GM18505 (cell line): ENCODE data around the gene CATSPERD.

Source experiments
- ATAC-seq: cut with Tn5 transposase; IDR thresholded peaks from one replicate; pipeline ENCODE4 v1.9.1; 2021; ENCODE audit not compliant: unreplicated experiment
- POLR2A ChIP-seq: IDR thresholded peaks from 4 replicates; pipeline ENCODE4 v1.6.1; 2011; ENCODE audit warnings: borderline replicate concordance; ENCODE audit not compliant: insufficient read depth, insufficient read length; ENCODE audit errors: extremely low read depth

Gene CATSPERD

DNA sequence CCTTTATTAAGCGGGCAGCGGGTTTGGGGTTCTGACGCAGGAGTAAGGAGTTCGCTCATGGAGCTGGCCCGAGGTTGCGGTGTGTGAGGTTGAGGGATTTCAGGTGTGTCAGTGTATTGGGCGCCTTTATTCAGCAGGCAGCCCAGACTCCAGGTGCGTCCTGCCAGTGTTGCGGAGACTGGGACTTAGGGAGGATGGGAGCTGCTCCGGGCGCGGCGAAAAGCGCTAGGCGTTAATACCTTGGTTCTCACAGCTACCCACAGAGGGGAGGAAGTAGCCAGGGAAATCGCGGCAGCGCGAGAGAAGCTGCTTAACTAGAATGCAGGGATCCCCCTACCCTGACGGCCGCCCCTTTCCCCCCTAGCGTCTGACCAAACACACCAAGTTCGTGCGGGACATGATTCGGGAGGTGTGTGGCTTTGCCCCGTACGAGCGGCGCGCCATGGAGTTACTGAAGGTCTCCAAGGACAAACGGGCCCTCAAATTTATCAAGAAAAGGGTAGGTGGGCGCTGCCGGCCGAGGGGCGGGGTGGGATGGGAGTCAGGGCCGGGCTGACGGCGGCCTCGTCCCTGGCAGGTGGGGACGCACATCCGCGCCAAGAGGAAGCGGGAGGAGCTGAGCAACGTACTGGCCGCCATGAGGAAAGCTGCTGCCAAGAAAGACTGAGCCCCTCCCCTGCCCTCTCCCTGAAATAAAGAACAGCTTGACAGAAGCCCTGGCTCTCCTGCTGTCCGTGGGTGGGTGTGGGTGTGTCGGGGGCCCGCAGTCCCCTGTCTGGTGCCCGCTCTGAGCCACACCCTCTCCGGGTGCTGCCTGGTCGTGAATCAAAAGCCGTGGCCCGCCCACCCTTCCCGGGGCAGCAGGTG lies 29.2 kb upstream of the CATSPERD start:
- peak; percentile 36 for TF ChIP-seq POLR2A
- ATAC-seq = no peak

DNA sequence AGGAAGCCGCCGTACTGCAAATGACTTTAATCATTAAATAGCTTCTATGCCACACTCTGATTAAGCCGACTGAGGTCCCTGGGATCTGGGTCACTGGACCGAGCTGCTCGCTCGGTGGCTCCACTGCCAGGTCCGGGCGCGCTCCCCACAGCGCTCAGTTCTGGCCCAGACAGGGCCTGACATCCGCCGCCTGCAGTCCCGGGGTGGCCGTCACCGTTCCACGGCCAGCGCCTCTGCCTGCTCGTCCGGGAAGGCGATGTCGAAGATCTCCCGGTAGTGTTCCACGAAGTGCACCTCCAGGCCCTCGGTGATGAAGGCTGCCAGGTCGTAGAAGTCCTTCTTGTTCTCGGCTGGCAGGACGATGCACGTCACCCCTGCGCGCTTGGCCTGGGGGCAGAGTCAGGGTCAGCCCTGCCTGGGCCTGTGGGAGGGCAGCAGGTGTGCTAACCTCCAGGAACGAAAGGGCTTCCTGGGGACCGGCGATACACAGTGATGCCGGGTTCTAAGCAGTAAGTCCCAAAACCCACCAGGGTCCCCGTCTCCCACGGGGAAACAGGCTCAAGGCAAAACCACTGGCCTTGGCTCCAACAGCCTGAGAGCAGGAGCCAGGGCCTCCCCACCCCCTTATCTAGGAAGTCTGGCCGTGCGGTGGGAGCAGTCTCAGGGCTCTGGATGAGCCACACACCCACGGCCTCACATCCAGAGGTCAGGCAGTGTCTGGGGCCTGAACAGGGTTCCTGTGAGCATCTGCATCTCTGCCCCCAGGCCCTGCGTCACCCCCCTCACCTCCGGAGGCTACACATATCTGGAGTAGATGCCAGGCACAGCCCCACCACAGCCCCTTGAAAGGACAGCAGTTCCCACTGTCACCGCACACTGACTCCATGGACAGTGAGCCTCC lies 28.4 kb upstream of the CATSPERD start:
- ATAC-seq = no peak
- TF ChIP-seq POLR2A = peak; percentile 40

DNA sequence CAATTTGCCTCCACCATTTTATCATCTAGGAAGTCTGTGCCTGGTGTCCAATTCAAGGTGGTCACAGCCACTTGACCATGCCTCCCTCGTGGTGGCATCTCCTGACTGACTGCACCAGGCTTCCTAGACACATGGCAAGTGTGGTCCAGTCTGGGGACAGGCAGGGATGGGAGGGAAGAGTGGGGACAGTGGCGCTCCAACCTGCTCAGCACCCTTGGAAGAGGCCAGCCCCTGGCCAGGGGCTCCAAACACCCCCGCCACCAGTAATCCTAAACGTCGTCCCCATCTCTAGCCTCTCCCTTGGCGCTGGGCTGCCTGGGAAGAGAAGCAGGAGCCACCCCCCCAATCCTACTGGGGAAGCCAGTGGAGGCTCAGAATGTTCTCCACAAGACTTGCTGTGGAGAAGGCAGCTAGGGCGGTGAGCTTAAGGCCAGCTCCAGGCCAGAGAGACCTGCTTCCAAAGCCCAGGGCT lies 27.7 kb upstream of the CATSPERD start:
- no peak for ATAC-seq
- peak; percentile 10 for TF ChIP-seq POLR2A

DNA sequence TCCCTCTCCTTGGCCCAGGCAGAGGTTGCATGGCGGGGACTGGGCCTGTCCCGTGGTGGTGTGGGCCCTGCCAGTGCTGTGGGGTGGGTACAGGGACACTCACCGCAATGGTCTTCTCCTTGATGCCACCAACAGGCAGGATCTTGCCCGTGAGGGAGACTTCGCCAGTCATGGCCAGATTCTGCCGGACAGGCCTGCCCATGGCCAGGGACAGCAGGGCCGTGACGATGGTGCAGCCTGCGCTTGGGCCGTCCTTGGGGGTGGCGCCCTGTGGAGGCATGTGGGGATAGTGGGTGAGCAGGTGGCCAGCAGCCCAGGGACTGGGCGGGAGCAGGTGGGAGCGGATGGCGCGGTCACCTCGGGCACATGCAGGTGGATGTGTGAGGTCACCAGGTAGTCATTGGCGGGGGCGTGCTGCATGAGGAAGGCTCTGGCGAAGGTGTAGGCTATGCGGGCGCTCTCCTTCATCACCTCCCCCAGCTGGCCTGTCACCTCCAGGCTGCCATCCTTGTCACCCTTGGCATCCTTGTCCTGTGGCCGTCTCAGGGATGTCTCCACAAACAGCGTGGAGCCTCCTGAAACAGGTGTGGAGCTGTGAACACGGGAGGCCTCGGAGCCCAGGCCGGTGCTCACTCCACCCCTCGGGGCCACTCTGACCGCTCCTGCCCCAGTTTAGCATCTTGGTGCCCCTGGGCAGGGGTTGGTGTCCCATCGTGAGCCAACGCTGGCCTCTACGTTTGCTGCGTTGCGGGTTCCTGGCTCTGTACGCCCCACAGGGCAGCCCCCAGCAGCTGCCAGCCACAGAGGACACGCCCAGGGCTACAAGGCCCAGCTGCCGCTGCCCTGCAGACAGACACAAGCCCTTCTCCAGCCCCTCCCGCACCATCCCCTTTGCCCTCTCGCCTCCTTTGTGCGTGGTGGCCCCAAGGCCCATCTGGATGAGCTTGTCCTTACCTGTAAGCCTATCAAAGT lies 27.0 kb upstream of the CATSPERD start:
- ATAC-seq = no peak
- no peak for TF ChIP-seq POLR2A

DNA sequence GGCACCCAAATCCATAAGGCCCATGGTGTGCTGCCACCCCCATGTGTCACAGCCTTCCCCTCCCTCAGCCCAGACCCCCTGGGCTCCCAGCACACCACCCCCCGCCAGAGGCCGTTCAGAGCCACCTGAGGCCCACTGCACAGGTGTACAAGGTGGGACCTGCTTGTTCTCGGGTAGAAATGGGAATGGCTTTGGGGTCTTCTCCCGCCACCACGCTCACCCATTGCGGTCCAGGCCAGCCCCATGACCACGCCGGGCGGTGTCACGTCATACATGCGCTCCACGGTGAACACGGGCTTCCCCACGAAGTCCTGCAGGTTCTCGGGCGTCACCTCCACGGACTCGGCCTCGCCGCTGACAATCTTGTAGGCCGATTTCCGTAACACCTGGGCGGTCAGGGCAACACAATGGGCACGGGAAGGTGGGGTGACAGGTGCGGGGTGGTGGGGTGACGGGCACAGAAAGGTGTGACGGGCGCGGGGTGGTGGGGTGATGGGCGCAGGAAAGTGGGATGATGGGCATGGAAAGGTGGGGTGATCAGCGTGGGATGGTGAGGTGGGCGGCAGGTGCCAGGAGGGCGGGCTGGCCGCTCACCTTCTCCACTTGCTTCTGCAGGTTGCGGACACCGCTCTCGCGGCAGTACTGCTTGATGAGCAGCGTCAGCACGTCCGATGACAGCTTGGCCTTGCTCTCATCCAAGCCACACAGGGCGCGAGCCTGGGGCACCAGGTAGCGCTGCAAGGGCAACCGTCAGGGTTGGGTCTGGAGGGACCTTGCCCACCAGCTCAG lies 26.1 kb upstream of the CATSPERD start:
- no peak for TF ChIP-seq POLR2A
- no peak for ATAC-seq

DNA sequence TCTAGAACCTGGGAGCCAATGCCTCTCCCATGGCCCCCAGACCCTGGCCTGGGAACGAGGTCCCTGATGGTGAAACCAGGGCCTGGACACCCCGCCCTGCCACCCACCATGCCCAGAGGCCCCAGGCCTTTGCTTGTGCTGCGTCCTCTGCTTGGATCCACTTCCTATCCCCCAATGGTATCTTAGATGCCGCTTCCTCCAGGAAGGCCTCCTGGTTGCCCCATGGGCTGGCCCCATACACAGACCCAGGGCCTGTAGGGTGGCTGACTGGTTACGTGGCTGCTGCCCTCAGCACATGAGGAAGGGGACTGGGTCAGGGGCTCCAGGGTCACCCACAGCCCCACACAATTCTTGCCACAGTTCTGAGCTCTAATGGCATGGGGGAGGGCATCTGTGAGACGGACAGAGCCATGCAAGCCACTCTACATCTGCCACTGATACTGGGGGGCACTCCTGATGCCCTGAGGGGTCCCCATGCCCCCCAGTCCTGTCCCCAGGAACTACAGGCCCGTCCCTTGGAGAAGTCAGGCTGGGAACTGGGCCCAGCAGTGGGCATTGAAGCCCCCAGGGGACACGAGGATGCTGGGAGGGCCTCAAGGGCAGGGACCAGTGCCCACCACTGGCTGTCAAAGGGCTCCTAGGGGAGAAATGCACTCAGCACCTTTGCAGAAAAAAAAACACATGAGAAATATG lies 25.3 kb upstream of the CATSPERD start:
- ATAC-seq = no peak
- peak; percentile 38 for TF ChIP-seq POLR2A

DNA sequence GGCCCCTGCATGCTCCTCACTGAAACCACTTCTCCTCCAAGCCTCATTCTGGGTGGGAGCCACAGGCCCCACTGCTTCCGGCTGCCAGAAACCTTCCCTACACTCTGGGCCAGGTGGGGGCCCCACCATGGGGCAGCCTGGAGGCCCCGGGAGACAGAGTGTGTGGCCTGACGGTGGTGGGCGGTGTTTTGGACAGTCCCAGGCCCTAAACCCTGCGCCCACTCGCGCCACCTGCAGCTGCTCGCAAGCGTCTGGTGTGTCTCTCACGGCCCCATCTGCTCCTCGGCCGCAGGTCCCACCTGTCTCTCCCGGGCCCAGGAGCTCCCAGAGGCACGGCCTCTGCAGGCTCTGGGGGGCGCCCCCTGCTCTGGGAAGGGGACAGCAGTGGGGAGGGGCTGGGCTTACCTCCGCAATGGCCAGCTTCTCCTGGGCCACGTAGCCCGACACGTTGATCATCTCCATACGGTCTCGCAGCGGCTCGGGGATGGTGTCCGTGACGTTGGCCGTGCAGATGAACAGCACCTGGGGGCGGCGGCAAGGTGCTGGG lies 24.7 kb upstream of the CATSPERD start:
- ATAC-seq = no peak
- no peak for TF ChIP-seq POLR2A

DNA sequence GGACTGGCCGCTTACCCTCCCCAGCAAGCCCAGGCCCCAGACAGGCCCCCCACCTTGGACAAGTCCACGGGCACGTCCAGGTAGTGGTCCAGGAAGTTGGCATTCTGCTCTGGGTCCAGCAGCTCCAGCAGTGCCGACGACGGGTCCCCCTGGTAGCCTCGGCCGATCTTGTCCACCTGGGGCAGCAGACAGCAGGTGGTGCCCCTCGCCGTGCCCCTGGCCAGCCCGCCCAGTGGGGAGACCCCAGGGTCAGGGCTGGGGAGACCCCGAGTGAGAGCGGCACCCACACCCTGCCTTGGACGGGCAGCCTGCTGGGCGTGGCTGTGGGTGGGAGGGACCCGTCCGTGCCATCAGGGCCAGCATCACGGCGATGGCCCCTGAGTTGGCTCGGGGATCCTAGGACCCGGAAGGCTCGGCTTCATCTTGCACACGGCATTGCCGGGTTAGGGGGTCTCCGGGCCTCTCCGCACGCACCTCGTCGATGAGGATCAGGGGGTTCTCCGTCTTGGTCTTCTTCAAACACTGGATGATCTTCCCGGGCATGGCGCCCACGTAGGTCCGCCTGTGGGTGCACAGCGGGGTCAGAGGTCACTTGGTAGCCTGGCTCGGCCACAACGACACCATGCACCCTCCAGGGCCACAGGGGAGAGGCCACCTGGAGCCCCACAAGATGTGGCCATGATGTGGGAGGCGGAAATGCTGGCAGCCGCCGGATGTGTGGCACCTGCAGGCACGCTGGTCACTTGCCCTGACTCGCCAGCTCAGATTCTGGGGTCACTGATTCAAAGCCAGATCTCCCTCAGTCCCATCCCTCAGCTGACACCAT lies 24.0 kb upstream of the CATSPERD start:
- no peak for TF ChIP-seq POLR2A
- ATAC-seq = no peak

DNA sequence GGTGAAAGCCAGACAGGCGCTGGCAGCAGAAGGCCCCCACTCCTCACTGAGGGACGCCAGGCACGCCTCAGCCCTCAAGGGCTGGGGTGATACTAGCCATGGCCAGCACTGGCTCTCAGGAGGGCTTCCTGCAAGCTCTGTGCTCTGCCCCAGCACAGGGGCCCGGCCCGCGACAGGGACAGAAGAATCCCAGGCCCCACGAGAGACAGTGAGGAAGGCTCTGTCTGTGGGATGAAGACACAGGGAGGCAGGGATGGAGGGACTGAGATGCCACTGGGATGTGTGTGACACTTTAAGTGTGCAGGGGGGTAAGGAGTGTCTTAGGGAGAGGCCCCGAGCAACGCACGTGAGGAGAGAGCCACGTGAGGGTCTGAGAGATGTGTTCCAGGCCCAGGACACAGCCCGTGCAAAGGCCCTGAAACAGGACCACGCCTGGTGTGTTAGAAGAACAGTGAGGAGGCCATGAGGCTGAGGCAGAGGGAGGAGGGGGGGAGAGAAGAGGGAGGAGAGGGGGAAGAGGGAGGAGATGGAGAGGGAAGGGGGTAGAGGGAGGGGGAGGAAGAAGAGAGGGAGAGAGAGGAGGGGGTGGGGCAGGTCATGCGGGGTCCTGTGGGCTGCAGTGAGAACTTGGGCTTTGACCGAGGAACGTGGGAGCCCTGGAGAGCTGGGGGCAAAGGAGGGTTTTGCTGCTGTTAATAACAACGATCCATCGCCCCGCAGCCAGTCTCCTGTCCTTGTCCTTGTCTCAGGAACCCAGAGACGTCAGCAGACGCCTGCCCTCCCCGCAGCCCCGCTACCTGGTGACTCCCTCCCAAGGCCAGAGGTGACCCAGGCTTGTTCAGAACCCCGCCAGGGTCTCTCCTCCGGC lies 23.2 kb upstream of the CATSPERD start:
- no peak for TF ChIP-seq POLR2A
- ATAC-seq = no peak

DNA sequence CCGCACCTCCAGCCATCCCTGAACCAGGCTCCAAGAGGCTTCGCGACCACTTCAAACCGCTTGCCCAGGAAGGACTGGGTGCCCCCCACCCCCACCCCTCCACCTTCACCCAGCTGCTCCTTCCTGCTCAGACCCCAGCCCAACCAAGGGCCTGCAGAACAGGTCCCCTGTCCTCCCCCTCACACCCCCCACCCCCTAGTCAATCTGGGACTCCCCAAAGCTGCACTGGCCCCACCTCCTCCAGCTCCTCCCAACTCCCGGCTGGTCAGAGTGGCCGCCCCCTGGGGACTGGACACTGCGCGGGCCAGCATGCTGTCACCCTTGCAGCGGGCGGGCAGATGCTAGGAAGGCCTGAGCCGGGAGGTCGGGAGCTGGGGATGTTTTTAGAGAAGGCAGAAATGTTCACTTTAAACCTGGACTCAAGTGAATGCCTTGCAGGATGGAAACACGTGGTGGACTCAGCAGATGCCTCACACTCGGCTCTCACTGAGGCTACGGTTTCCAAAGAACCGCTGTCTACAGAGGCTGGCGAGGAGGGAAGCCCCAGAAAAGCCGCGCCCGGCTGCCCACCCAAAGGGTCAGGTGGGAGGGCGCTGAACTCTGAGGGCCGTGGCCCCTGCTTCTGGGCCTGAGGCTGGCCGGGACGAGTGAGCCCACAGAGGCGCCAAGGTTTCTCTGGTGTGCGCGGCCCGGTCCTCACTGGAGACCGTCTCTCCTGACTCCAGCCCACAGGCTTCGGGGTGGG lies 22.4 kb upstream of the CATSPERD start:
- no peak for ATAC-seq
- no peak for TF ChIP-seq POLR2A
